Measurements from ENCODE around the gene SRBD1.

The SRBD1 gene

GRCh38 chr2:45380131-45380836 lies 230.8 kb downstream of the SRBD1 start:
- no peaks in the 10 kb centered on the region for H3K9me3 ChIP-seq (ENCODE audit: control insufficient read depth, low read depth, low read length)

GRCh38 chr2:45379399-45380087 lies 231.5 kb downstream of the SRBD1 start:
- no peaks in the 10 kb centered on the region for H3K4me1 ChIP-seq (ENCODE audit: control insufficient read depth, low read depth, low read length)
- no peak overlapping the region for H3K4me3 ChIP-seq (ENCODE audit: low read length)
- H3K27ac ChIP-seq (ENCODE audit: low read length): no peak overlapping the region
- no peaks in the 10 kb centered on the region for H3K27me3 ChIP-seq (ENCODE audit: control insufficient read depth, insufficient read depth, low read length)
- H3K9me3 ChIP-seq (ENCODE audit: control insufficient read depth, low read depth, low read length): no peaks in the 10 kb centered on the region
- H3K9ac ChIP-seq (ENCODE audit: low read length): no peak overlapping the region
- no peaks in the 10 kb centered on the region for H3K36me3 ChIP-seq (ENCODE audit: control insufficient read depth, low read depth, low read length)

More at GRCh38 chr2:45380131-45380836, 230.8 kb downstream of the SRBD1 start:
- H3K27me3 ChIP-seq (ENCODE audit: control insufficient read depth, insufficient read depth, low read length): no peaks in the 10 kb centered on the region
- H3K27ac ChIP-seq (ENCODE audit: low read length): no peak overlapping the region
- no peak overlapping the region for H3K9ac ChIP-seq (ENCODE audit: low read length)
- no peaks in the 10 kb centered on the region for H3K4me1 ChIP-seq (ENCODE audit: control insufficient read depth, low read depth, low read length)
- no peaks in the 10 kb centered on the region for H3K36me3 ChIP-seq (ENCODE audit: control insufficient read depth, low read depth, low read length)
- H3K4me3 ChIP-seq (ENCODE audit: low read length): no peak overlapping the region

- H3K27me3 ChIP-seq (ENCODE audit: control insufficient read depth, insufficient read depth, low read length): no peaks in the 10 kb centered on the region
- no peaks in the 10 kb centered on the region for H3K9me3 ChIP-seq (ENCODE audit: control insufficient read depth, low read depth, low read length)
- no peak overlapping the region for H3K9ac ChIP-seq (ENCODE audit: low read length)
- no peaks in the 10 kb centered on the region for H3K36me3 ChIP-seq (ENCODE audit: control insufficient read depth, low read depth, low read length)
- no peak overlapping the region for H3K27ac ChIP-seq (ENCODE audit: low read length)
- no peak overlapping the region for H3K4me3 ChIP-seq (ENCODE audit: low read length)
- no peaks in the 10 kb centered on the region for H3K4me1 ChIP-seq (ENCODE audit: control insufficient read depth, low read depth, low read length)
Measured at GRCh38 chr2:45373534-45373933, 237.5 kb downstream of the SRBD1 start.

GRCh38 chr2:45370369-45370768 lies 240.7 kb downstream of the SRBD1 start:
- Histone ChIP-seq H3K27me3 (ENCODE audit: control insufficient read depth, insufficient read depth, low read length) (no peaks in the 10 kb centered on the region), H3K9ac (ENCODE audit: low read length) (no peak overlapping the region), H3K9me3 (ENCODE audit: control insufficient read depth, low read depth, low read length) (no peaks in the 10 kb centered on the region), H3K4me1 (ENCODE audit: control insufficient read depth, low read depth, low read length) (no peaks in the 10 kb centered on the region), H3K36me3 (ENCODE audit: control insufficient read depth, low read depth, low read length) (no peaks in the 10 kb centered on the region), H3K27ac (ENCODE audit: low read length) (no peak overlapping the region), H3K4me3 (ENCODE audit: low read length) (no peak overlapping the region)

- H3K9ac ChIP-seq (ENCODE audit: low read length): no peak overlapping the region
- H3K36me3 ChIP-seq (ENCODE audit: control insufficient read depth, low read depth, low read length): no peaks in the 10 kb centered on the region
- H3K4me1 ChIP-seq (ENCODE audit: control insufficient read depth, low read depth, low read length): no peaks in the 10 kb centered on the region
- H3K9me3 ChIP-seq (ENCODE audit: control insufficient read depth, low read depth, low read length): no peaks in the 10 kb centered on the region
- H3K27ac ChIP-seq (ENCODE audit: low read length): no peak overlapping the region
- H3K4me3 ChIP-seq (ENCODE audit: low read length): no peak overlapping the region
- H3K27me3 ChIP-seq (ENCODE audit: control insufficient read depth, insufficient read depth, low read length): no peaks in the 10 kb centered on the region
Measured at GRCh38 chr2:45368792-45369191, 242.3 kb downstream of the SRBD1 start.

- no peaks in the 10 kb centered on the region for H3K27me3 ChIP-seq (ENCODE audit: control insufficient read depth, insufficient read depth, low read length)
- no peak overlapping the region for H3K4me3 ChIP-seq (ENCODE audit: low read length)
- H3K4me1 ChIP-seq (ENCODE audit: control insufficient read depth, low read depth, low read length): no peaks in the 10 kb centered on the region
- H3K9ac ChIP-seq (ENCODE audit: low read length): no peak overlapping the region
- no peaks in the 10 kb centered on the region for H3K36me3 ChIP-seq (ENCODE audit: control insufficient read depth, low read depth, low read length)
- H3K9me3 ChIP-seq (ENCODE audit: control insufficient read depth, low read depth, low read length): no peaks in the 10 kb centered on the region
- no peak overlapping the region for H3K27ac ChIP-seq (ENCODE audit: low read length)
Measured at GRCh38 chr2:45361666-45362065, 249.4 kb downstream of the SRBD1 start.

GRCh38 chr2:45354776-45355175 lies 256.3 kb downstream of the SRBD1 start:
- Histone ChIP-seq H3K36me3 (ENCODE audit: control insufficient read depth, low read depth, low read length) (no peaks in the 10 kb centered on the region), H3K9me3 (ENCODE audit: control insufficient read depth, low read depth, low read length) (no peaks in the 10 kb centered on the region), H3K9ac (ENCODE audit: low read length) (no peak overlapping the region), H3K27me3 (ENCODE audit: control insufficient read depth, insufficient read depth, low read length) (no peaks in the 10 kb centered on the region), H3K27ac (ENCODE audit: low read length) (no peak overlapping the region), H3K4me1 (ENCODE audit: control insufficient read depth, low read depth, low read length) (no peaks in the 10 kb centered on the region), H3K4me3 (ENCODE audit: low read length) (no peak overlapping the region)

- Histone ChIP-seq H3K4me1 (ENCODE audit: control insufficient read depth, low read depth, low read length) (no peaks in the 10 kb centered on the region), H3K36me3 (ENCODE audit: control insufficient read depth, low read depth, low read length) (no peaks in the 10 kb centered on the region), H3K9ac (ENCODE audit: low read length) (no peak overlapping the region), H3K27ac (ENCODE audit: low read length) (no peak overlapping the region), H3K9me3 (ENCODE audit: control insufficient read depth, low read depth, low read length) (no peaks in the 10 kb centered on the region), H3K4me3 (ENCODE audit: low read length) (no peak overlapping the region), H3K27me3 (ENCODE audit: control insufficient read depth, insufficient read depth, low read length) (no peaks in the 10 kb centered on the region)
Measured at GRCh38 chr2:45353879-45354278, 257.2 kb downstream of the SRBD1 start.

- Histone ChIP-seq H3K36me3 (ENCODE audit: control insufficient read depth, low read depth, low read length) (no peaks in the 10 kb centered on the region), H3K4me3 (ENCODE audit: low read length) (no peak overlapping the region), H3K27ac (ENCODE audit: low read length) (no peak overlapping the region), H3K4me1 (ENCODE audit: control insufficient read depth, low read depth, low read length) (no peaks in the 10 kb centered on the region), H3K9me3 (ENCODE audit: control insufficient read depth, low read depth, low read length) (no peaks in the 10 kb centered on the region), H3K9ac (ENCODE audit: low read length) (no peak overlapping the region), H3K27me3 (ENCODE audit: control insufficient read depth, insufficient read depth, low read length) (no peaks in the 10 kb centered on the region)
Measured at GRCh38 chr2:45352506-45352905, 258.6 kb downstream of the SRBD1 start.

GRCh38 chr2:45345331-45346234 lies 265.5 kb downstream of the SRBD1 start:
- H3K4me3 ChIP-seq (ENCODE audit: low read length): no peak overlapping the region
- no peaks in the 10 kb centered on the region for H3K36me3 ChIP-seq (ENCODE audit: control insufficient read depth, low read depth, low read length)
- no peaks in the 10 kb centered on the region for H3K27me3 ChIP-seq (ENCODE audit: control insufficient read depth, insufficient read depth, low read length)
- no peaks in the 10 kb centered on the region for H3K9me3 ChIP-seq (ENCODE audit: control insufficient read depth, low read depth, low read length)
- no peaks in the 10 kb centered on the region for H3K4me1 ChIP-seq (ENCODE audit: control insufficient read depth, low read depth, low read length)
- no peak overlapping the region for H3K27ac ChIP-seq (ENCODE audit: low read length)
- no peak overlapping the region for H3K9ac ChIP-seq (ENCODE audit: low read length)

GRCh38 chr2:45344502-45344901 lies 266.6 kb downstream of the SRBD1 start:
- H3K27ac ChIP-seq (ENCODE audit: low read length): no peak overlapping the region
- H3K4me1 ChIP-seq (ENCODE audit: control insufficient read depth, low read depth, low read length): no peaks in the 10 kb centered on the region
- no peaks in the 10 kb centered on the region for H3K36me3 ChIP-seq (ENCODE audit: control insufficient read depth, low read depth, low read length)
- H3K4me3 ChIP-seq (ENCODE audit: low read length): no peak overlapping the region
- H3K9me3 ChIP-seq (ENCODE audit: control insufficient read depth, low read depth, low read length): no peaks in the 10 kb centered on the region
- no peaks in the 10 kb centered on the region for H3K27me3 ChIP-seq (ENCODE audit: control insufficient read depth, insufficient read depth, low read length)
- H3K9ac ChIP-seq (ENCODE audit: low read length): no peak overlapping the region
